HL-60/S4 treated with retinoic acid at 250 ng/mL for 4 days and 3 days (cell line): ENCODE results near the gene IQSEC1.

Source experiments
- in situ Hi-C: fragments of 300-500 bp; cut with MboI; formaldehyde crosslinking; loops from 2 replicates; pipeline ENCODE4 v1.7.0; 2022; ENCODE audit warnings: low sequenced_read_pairs

IQSEC1 gene

GRCh38 chr3:12922306-12922705, 150.9 kb downstream of the IQSEC1 start:
- in situ Hi-C loops = no loop called here

- in situ Hi-C loops = no loop called here
Observed at GRCh38 chr3:12921736-12922135, 151.5 kb downstream of the IQSEC1 start.

- in situ Hi-C loops = no loop called here
Observed at GRCh38 chr3:12920967-12921366, 152.3 kb downstream of the IQSEC1 start.

DNA sequence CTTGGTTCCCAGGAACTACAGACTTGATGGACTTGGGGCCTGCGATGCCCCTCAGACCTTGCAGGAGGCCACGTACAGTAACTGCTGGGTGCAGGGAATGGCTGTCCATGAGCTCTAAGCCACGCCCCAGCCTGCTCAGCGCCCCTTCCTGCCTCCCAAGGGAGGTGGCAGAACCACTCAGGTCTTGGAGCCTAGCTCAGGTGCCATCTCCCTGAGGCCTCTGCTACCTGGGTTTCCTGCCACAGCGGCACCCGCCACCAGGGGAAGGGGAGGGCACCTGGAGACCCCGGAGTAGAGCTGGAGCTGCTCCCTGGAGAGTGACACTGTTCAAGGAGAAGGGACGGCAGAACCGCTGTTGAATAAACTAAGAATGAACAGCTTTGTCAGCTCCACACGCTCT, 154.0 kb downstream of the IQSEC1 start:
- in situ Hi-C loops = no loop called here

DNA sequence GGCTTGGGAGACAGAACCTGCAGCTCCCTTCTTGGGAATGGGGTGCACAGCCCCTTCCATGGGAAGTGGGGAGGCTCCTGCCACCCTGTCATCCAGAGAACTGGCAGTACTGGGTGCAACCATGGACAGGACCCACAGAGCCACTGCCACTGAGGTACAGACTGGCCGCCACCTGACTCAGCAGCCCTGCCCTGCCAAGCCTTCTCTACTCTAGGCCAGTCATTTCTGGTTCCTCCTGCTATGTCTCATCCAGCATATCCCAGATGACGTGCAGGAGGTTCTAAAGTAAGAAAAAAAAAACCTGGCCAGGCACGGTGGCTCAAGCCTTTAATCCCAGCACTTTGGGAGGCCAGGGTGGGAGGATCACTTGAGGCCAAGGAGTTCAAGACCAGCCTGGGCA, 155.0 kb downstream of the IQSEC1 start:
- in situ Hi-C loops = no loop called here

DNA sequence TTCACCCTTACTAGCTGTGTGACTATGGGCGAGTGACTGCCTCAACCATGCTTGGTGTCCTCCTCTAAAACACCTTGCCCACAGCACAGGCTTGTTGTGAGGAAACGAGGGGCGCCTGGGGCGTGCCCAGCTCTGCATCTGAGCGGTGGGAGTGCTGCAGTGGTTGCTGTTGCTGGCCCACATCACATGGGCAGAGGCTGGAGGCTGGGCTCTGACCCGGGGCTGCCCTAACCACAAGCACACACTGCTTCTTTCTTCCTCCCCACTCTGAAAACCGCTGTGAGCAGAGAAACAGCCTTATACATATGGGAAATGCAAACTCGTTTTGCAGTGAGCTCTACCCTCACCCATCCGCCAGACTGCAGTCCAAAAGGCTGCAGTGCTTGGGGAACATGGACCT, 157.1 kb downstream of the IQSEC1 start:
- in situ Hi-C loops = no loop called here

DNA sequence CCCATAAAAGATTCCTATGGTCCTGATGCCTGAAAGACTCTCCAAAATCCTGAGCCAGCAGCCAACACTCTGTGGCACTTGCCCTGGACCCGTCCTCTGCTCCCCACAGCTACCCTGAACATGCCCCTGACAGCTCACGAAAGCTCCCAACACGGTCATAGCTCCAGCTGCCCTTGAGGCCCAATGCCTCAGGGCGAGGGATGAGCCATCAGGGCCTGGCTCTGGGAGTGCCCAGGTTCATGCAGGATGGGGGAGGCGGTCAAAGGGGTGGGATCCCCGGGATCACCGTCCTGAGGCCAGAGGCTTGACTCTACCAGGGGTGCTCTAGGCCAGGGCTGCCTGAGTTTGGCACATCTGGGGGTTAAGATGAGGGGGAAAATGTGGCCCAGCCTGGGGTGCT, 159.1 kb downstream of the IQSEC1 start:
- in situ Hi-C loops = no loop called here

DNA sequence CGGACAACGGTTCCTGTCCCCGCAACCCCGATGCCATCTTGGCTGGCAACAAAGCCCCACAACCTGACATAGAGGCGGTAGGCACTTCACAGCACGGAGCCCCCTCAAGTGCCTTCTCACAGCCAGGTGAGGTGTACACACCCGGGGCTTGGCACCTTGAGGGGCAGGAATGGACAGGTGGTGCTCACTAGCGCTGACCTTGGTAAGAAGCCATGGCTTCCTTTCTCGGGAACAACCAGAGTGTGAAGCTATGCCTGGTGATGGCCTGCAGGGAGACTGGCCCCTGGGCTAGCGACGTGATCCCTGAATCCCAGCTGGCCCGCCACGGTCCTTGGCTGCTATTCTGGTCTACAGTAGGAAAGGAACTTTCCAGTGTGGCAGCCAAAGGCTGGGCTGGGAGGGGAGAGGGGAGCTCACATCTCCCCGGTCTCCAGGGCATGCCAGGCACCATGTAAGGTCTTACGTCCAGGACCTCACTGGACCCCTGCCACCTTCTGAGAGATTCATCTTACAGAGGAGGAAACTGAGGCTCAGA, 161.3 kb downstream of the IQSEC1 start:
- in situ Hi-C loops = no loop called here

GRCh38 chr3:12910356-12911099, 162.7 kb downstream of the IQSEC1 start:
- in situ Hi-C loops = no loop called here

DNA sequence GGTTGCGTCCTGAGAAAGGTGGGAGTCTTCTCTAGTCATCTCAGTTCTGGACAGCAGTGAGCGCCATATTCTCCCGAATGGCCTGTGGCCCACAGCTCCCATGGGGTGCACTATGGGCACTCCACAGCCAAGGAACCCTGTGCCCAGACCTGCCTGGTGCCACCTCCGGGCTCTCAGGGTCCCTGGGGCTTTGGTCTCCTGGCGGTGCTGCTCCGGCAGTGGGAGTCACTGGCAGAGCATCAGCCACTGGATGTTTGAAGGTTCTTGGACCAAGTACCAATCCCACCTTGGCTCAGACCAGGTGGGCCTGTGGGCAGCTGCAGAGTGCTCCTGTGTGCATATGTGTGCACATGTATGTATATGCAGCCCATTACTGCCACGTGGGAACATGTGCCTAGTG, 163.5 kb downstream of the IQSEC1 start:
- in situ Hi-C loops = no loop called here

DNA sequence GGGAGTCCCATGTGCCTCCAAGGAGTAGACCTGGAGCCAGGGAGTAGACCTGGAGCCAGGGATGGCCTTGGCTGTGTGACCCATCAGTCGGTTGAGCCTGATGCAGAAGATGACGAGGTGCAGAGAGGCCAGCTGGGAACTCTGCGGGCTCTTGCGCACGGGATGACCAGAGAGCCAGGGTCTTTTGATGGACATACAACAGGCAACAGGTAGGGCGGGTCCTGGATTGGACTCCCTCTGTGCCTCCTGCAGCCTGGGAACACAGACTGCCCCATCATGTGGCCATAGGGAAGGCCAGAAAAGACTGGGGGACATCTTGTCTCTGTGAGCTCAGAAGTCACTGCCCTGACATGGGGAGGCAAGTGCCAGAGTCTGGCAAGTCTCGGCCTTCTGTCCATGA, 164.4 kb downstream of the IQSEC1 start:
- in situ Hi-C loops = no loop called here

GRCh38 chr3:12908136-12908730, 165.0 kb downstream of the IQSEC1 start:
- in situ Hi-C loops = no loop called here

DNA sequence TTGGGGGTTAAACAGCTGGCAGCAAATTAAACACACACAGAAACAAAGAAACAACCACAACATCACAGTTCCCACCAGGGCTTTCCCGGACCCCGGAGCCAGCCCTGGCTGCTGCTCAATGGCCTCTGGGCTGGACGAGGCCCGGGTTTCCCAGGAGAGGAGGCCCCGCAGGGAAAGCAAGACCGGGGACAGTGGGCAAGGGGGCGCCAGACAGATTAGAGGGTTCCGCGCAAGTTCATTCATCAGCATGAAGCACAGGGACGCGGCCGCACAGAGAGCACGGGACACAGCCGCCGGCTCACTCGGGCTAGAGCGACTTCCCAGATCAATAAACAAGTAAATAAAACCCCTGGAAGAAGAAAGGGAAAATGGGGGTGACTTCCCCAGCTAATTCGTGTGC, 165.5 kb downstream of the IQSEC1 start:
- in situ Hi-C loops = no loop called here

GRCh38 chr3:12907296-12907695, 165.9 kb downstream of the IQSEC1 start:
- in situ Hi-C loops = no loop called here

GRCh38 chr3:12906916-12907290, 166.3 kb downstream of the IQSEC1 start:
- in situ Hi-C loops = no loop called here

DNA sequence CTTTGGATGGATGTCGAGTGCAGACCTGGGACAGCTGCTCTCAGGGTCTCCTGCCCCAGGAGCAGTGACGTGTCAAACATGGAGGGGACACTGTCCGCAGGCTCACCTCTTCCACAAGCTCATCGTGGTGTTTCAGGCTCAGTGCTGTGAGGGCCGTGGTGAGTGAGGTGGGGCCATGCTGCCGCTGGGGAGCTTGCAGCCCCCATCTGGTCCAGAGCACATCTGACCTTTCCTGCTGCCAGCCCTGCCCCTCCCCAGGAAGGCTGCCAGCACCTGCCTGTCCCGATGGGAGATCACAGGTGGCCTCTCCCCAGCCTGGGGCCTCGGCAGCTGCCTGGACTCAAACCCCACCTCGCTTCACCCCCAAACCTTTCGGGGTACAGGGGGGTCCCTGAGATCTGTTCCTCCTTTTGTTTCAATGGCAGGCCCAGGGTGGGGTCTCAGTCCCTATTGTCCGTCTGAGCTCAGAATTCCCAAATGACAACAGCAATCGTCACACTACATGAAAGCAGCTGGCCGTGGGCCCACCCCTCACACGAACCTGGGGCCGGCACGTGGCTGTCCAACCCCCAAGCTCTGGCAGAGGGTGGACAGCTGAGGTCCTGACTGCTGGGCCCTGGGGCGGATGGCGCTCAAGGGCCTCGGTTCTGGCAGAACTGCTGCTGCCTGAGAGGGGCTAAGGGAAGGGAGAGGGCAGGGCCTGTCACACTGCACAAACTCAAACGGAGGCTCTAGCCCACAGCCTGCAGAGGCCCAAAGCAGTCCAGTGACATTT, 166.9 kb downstream of the IQSEC1 start:
- in situ Hi-C loops = no loop called here

GRCh38 chr3:12905316-12906071, 167.7 kb downstream of the IQSEC1 start:
- in situ Hi-C loops = no loop called here

- in situ Hi-C loops = no loop called here
Observed at GRCh38 chr3:12904951-12905315, 168.3 kb downstream of the IQSEC1 start.

GRCh38 chr3:12903881-12904280, 169.3 kb downstream of the IQSEC1 start:
- in situ Hi-C loops = no loop called here

GRCh38 chr3:12903000-12903800, 170.0 kb downstream of the IQSEC1 start:
- in situ Hi-C loops = no loop called here
